ENCODE measurements around the gene ARHGEF7.

Gene ARHGEF7

GRCh38 chr13:111213964-111214726 is 99.0 kb downstream of the ARHGEF7 start:
- Histone ChIP-seq H3K9me3 (ENCODE audit: low read length) (no peaks in the 10 kb centered on the region), H3K79me2 (ENCODE audit: insufficient read depth, low read length) (peaks cover 83% of the 10 kb centered on the region), H2AFZ (ENCODE audit: low read length) (no peak overlapping the region), H3K27me3 (ENCODE audit: insufficient read depth, low read length) (no peaks in the 10 kb centered on the region), H3K9ac (ENCODE audit: low read length) (peak overlapping the region; percentile 46; the same call in 1 of the 2 replicates), H3K4me2 (ENCODE audit: low read length) (peak overlapping the region; percentile 51), H3K4me3 (ENCODE audit: low read depth, low read length, poor library complexity, severe bottlenecking) (peak overlapping the region; percentile 37), H3K36me3 (ENCODE audit: insufficient read depth, low read length) (peaks cover 65% of the 10 kb centered on the region), H3F3A (ENCODE audit: insufficient read depth, low read length) (no peaks in the 10 kb centered on the region), H4K20me1 (ENCODE audit: insufficient read depth, low read length) (no peaks in the 10 kb centered on the region), H3K9me2 (ENCODE audit: low read depth, low read length) (no peaks in the 10 kb centered on the region), H3K27ac (ENCODE audit: low read depth, low read length, poor library complexity, severe bottlenecking) (peak overlapping the region; percentile 81), H3K4me1 (ENCODE audit: insufficient read depth, low read length, severe bottlenecking) (peaks cover 71% of the 10 kb centered on the region)
- TF ChIP-seq CTCF (IDR thresholded peaks at IDR 0.05; ENCODE audit: low read length) (no peak), EZH2 (IDR thresholded peaks at IDR 0.05; ENCODE audit: borderline replicate concordance, low read length) (no peak)

- Histone ChIP-seq H3K27ac (ENCODE audit: low read depth, low read length, poor library complexity, severe bottlenecking) (peak overlapping the region; percentile 81), H3F3A (ENCODE audit: insufficient read depth, low read length) (no peaks in the 10 kb centered on the region), H3K9ac (ENCODE audit: low read length) (peak overlapping the region; percentile 50), H3K4me2 (ENCODE audit: low read length) (peak overlapping the region; percentile 64), H3K27me3 (ENCODE audit: insufficient read depth, low read length) (no peaks in the 10 kb centered on the region), H3K4me3 (ENCODE audit: low read depth, low read length, poor library complexity, severe bottlenecking) (peak overlapping the region; percentile 29), H3K36me3 (ENCODE audit: insufficient read depth, low read length) (peaks cover 65% of the 10 kb centered on the region), H2AFZ (ENCODE audit: low read length) (no peak overlapping the region), H4K20me1 (ENCODE audit: insufficient read depth, low read length) (no peaks in the 10 kb centered on the region), H3K4me1 (ENCODE audit: insufficient read depth, low read length, severe bottlenecking) (peaks cover 63% of the 10 kb centered on the region), H3K79me2 (ENCODE audit: insufficient read depth, low read length) (peaks cover 80% of the 10 kb centered on the region), H3K9me3 (ENCODE audit: low read length) (no peaks in the 10 kb centered on the region), H3K9me2 (ENCODE audit: low read depth, low read length) (no peaks in the 10 kb centered on the region)
- TF ChIP-seq EZH2 (IDR thresholded peaks at IDR 0.05; ENCODE audit: borderline replicate concordance, low read length): no peak
- no peak for TF ChIP-seq CTCF (IDR thresholded peaks at IDR 0.05; ENCODE audit: low read length)
Measured at GRCh38 chr13:111215081-111216047, 100.3 kb downstream of the ARHGEF7 start.

GRCh38 chr13:111216166-111216960 is 101.3 kb downstream of the ARHGEF7 start:
- Histone ChIP-seq H2AFZ (ENCODE audit: low read length) (no peak overlapping the region), H3K4me2 (ENCODE audit: low read length) (peak overlapping the region; percentile 64), H3K79me2 (ENCODE audit: insufficient read depth, low read length) (peaks cover 70% of the 10 kb centered on the region), H4K20me1 (ENCODE audit: insufficient read depth, low read length) (no peaks in the 10 kb centered on the region), H3K4me1 (ENCODE audit: insufficient read depth, low read length, severe bottlenecking) (peaks cover 53% of the 10 kb centered on the region), H3K4me3 (ENCODE audit: low read depth, low read length, poor library complexity, severe bottlenecking) (peak overlapping the region; percentile 4), H3K36me3 (ENCODE audit: insufficient read depth, low read length) (peaks cover 59% of the 10 kb centered on the region), H3K9ac (ENCODE audit: low read length) (peak overlapping the region; percentile 50; the same call in 1 of the 2 replicates), H3K9me2 (ENCODE audit: low read depth, low read length) (no peaks in the 10 kb centered on the region), H3K27ac (ENCODE audit: low read depth, low read length, poor library complexity, severe bottlenecking) (peak overlapping the region; percentile 81), H3K9me3 (ENCODE audit: low read length) (no peaks in the 10 kb centered on the region), H3K27me3 (ENCODE audit: insufficient read depth, low read length) (no peaks in the 10 kb centered on the region), H3F3A (ENCODE audit: insufficient read depth, low read length) (no peaks in the 10 kb centered on the region)
- TF ChIP-seq CTCF (IDR thresholded peaks at IDR 0.05; ENCODE audit: low read length) (peak; percentile 84), EZH2 (IDR thresholded peaks at IDR 0.05; ENCODE audit: borderline replicate concordance, low read length) (no peak)
